Stimulated activated CD8-positive, alpha-beta memory T cell treated with anti-CD3 and anti-CD28 coated beads, Interleukin-15, amount 100 ng/mL, for 1 hour (primary cell): Measurements from ENCODE around the gene NTN4.
"Not testable (repeated sequence)": the region's sequence is repeated elsewhere in the genome, so short reads cannot be mapped to it uniquely, and the experiment has no call there.

Experiments used
- DNase-seq: peaks from one replicate; pipeline ENCODE4 v3.0.0-alpha.2; 2020; ENCODE audit warnings: low read depth

Gene NTN4

GRCh38 chr12:95790033-95790916 lies at the start of gene NTN4:
Gene NTN4, minus strand, starts transcription at chr12:95790764. Its CDS starts 455 bp downstream, at chr12:95790309.
- DNase-seq, result no peak

DNA sequence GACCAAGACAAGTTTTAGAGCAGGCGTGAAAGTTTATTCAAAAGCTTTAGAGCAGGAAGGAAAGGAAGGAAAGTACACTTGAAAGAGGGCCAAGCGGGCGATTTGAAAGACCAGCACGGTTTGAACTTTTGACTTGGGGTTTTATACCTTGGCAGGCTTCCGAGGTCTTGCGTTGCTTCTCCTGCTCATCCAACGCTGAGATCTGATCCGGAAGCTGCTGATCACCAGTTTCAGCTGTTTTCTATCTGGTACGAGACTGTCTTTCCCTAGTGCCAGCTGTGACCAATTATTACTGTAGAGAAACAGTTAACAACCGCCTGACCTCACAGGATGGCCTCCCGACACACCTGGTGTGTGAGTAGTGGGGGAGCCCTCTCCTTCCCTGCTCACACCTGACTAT lies 47.6 kb upstream of the NTN4 start:
- DNase-seq, result no peak

- no peak for DNase-seq
Observed at GRCh38 chr12:95837240-95838038, 46.9 kb upstream of the NTN4 start.

GRCh38 chr12:95836630-95837239 lies 46.2 kb upstream of the NTN4 start:
- no peak for DNase-seq

GRCh38 chr12:95836185-95836609 lies 45.6 kb upstream of the NTN4 start:
- no peak for DNase-seq

- DNase-seq, result no peak
Observed at GRCh38 chr12:95834572-95834971, 44.0 kb upstream of the NTN4 start.

- DNase-seq, result no peak
Observed at GRCh38 chr12:95830335-95831089, 39.9 kb upstream of the NTN4 start.

DNA sequence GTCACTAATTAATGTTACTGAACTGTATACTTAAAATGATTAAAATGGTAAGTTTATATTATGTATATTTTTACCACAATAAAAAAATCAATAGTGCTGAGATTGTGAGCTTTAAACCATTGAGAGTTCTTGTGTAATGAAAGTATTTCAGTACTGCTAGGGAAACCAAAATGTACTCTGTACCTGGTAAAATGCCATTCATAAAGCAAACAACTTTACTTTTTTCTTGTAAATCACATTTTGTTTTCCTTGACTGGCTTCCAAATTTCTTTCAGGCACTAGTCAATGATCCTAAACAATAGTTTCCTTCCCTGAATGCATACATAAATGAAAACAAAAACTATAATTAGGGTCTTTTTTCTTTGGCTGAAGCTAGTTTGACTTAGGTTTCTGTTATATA lies 38.8 kb upstream of the NTN4 start:
- DNase-seq, result no peak

DNA sequence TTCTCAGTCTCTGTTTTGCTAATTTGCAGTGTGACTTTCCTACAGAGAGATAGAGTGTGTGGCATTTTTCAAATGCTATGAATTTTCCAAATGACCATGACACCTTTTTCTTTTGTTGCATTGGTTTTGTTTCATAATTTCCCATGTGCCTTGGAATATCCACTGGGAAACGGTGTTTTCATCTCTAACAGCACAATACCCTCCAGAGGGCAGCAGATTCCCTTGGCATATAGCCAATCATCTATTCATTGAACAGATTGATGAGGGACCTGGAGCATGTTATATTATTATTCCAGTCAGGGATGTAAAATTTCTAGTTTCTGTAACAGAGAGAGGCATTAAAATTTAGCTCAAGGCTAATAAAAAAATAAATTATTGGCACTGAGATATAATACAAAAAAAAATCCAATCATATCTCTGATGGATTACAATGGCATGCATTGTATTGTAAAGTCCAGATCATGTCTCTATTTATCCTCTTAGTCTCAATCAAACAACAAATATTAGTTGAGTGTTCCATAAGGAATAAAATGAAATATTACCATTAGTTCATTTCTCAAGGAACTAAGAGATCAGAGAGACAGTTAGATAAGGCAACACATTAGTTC lies 29.6 kb upstream of the NTN4 start:
- DNase-seq, result no peak

- DNase-seq, result no peak
Observed at GRCh38 chr12:95815632-95816212, 25.2 kb upstream of the NTN4 start.

GRCh38 chr12:95812155-95812554 lies 21.6 kb upstream of the NTN4 start:
- DNase-seq, result not testable (repeated sequence)

DNA sequence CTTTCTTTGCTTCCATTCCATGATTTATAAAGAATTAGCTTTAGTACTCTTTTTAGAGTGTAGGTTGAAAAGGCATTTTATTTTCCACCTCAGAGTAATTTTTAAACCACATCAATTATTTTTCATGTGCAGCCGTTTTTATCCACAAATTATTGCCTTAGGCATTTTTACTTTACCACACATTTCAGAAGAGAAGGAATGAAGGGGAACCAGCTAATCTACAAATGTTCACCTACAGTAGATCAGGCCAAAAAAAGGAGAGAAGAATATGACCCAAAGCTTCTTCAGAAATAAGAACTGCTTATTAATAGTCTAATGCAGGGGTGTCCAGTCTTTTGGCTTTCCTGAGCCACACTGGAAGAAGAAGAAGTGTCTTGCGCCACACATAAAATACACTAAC lies 19.8 kb upstream of the NTN4 start:
- DNase-seq, result no peak

DNA sequence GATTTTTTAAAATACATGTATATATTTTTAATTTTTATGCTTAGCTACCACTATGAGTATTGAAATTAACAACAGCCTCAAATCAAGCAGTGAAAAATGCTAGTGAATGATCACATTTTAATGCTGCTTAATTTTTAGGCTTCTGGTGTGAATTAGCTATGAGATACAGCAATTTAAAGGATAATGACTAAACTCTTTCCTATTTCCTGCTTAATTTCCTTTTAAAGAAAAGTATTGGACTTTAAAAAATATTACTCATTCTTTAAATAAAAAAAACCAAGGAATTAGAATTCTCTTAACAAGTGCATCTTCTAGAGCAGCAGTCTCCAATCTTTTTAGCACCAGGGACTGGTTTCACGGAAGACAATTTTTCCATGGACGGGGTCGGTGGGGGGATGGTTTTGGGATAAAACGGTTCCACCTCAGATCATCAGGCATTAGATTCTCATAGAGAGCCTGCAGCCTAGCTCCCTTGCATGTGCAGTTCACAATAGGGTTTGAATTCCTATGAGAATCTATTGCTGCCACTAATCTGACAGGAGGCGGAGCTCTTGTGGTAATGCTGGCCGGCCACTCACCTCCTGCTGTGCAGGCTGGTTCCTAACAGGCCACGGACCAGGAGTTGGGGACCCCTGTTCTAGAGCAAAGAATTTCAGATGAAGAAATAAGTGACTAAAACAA lies 18.6 kb upstream of the NTN4 start:
- no peak for DNase-seq

- DNase-seq, result no peak
Observed at GRCh38 chr12:95808146-95808545, 17.6 kb upstream of the NTN4 start.

GRCh38 chr12:95805864-95806671 lies 15.5 kb upstream of the NTN4 start:
- no peak for DNase-seq

DNA sequence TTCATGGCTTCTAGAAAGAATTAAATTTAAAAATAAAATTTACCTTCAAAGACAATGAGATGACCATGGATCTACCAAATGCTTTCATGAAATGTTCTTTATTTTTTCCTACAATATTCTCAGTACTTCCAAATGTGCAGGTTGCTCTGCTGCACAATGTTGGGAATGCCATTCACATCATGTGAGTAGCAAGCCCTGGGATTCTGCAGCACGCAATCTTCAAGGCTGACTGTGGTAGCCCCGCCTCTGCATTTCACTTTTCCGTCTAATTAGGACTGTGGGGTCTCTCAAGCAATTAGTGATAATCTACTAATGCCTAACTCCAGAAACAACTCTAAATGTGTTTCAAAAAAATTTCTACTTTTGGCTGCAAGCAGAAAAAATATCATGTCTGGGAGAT lies 13.7 kb upstream of the NTN4 start:
- DNase-seq, result no peak

DNA sequence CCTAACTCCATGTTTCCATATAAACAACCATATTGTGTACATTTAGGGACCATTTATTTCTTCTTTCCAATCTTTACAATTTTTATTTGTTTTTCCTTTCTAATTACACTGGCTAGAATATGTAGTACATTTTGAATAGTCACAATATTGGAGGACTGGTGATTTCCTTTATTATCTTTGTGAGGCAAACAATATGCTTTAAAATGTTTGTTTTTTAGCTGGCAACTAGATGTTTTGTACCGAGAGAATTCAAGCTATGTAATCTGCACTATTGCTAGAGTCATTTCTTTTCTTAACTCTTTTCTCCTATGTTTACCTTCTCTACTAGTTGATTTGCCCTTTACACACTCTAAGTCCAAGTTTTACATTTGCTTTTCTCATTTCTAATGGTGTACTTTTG lies 13.3 kb upstream of the NTN4 start:
- no peak for DNase-seq

DNA sequence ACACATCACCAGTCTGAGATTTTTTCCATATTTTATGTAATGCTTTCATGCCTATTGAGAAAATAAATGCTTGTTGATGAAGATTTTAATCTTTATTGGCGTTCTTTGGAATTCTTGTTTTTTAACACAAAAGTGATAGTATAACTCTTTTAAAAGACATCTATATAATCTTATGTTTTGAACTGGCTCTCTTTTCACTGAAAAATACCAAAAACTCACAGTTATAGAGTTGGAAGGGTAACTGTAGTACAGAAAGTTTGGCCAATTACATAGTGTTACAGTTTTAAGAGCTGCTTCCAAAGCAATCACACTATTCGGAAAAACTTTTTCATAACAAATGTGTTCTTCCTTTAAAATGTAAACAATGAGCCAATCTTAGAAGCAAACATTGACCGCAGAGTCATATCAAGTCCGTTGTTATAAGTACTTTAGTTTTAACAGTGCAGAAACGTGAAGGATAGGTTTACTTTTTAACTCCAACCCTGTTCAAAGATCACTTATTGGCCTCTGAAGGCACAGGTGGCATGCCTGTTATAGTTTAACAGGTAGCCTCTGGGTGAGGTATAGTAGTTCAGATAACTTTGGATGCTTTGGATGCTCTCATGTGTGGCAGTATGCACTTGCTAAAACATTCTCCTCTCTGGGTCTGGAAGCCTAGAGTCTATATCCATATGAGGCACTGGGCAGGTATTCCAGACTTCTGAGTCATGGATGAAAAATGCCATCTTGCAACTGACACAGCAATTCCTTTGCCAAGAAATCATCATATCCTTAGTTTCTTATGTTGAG lies 12.1 kb upstream of the NTN4 start:
- no peak for DNase-seq

- no peak for DNase-seq
Observed at GRCh38 chr12:95796982-95797289, 6.4 kb upstream of the NTN4 start.
